Heart right ventricle (tissue), 16 donors: Measurements from ENCODE around the gene PCDHGC4. TPM values are rescaled to one million over a fixed set of nuclear protein-coding genes. Genes with fewer than 3 reads are reported as not detected.
A peak's percentile ranks its signal among the peaks of the same experiment; 100 is the strongest.

Experiments used
- ATAC-seq, 8 donors: fragments of 200-7000 bp; cut with Tn5 transposase; one replicate each; pipeline ENCODE4 v1.9.1; 2020; ENCODE audit warnings: mild to moderate bottlenecking in 8 of 8, moderate library complexity in 8 of 8, moderate number of reproducible peaks in 1 of 8
- DNase-seq, 2 donors: peaks; one replicate each; pipeline ENCODE4 v3.0.0-alpha.2; 2020
- H3K27ac ChIP-seq, 10 donors: fragments of 200-600 bp; sonication (generic) in 2 of 10; one replicate each; pipeline versions ENCODE4 v1.5.0 to v1.8.0; 2020 to 2022; ENCODE audit warnings: mild to moderate bottlenecking in 3 of 10
- H3K27me3 ChIP-seq, 7 donors: fragments of 200-600 bp; one replicate each; pipeline ENCODE4 v1.8.0; 2021 to 2022; ENCODE audit warnings: mild to moderate bottlenecking in 2 of 7
- H3K36me3 ChIP-seq, 9 donors: fragments of 200-600 bp; sonication (generic) in 1 of 9; one replicate each; pipeline versions ENCODE4 v1.5.0 to v1.8.0; 2020 to 2022; ENCODE audit warnings: mild to moderate bottlenecking in 2 of 9
- H3K4me1 ChIP-seq, 9 donors: fragments of 200-600 bp; sonication (generic) in 1 of 9; one replicate each; pipeline versions ENCODE4 v1.5.0 to v1.8.0; 2020 to 2022; ENCODE audit warnings: mild to moderate bottlenecking in 4 of 9
- H3K4me3 ChIP-seq, 10 donors: fragments of 200-600 bp; sonication (generic) in 2 of 10; one replicate each; pipeline versions ENCODE4 v1.5.0 to v1.8.0; 2020 to 2022; ENCODE audit warnings: mild to moderate bottlenecking in 7 of 10, moderate library complexity in 2 of 10
- H3K9me3 ChIP-seq, 11 donors: fragments of 200-600 bp in 10 of 11; sonication (generic) in 2 of 11; one replicate each; pipeline versions ENCODE4 v1.5.0 to v1.8.0; 2013 to 2022; ENCODE audit warnings: mild to moderate bottlenecking in 2 of 11, control low read depth in 1 of 11, moderate library complexity in 1 of 11
- WGBS, 2 donors: extraction: QIAGEN DNeasy Blood & Tissue Kit; methylation state at CpG; one replicate each; pipeline ENCODE4 v1.1.7; 2013; ENCODE audit warnings: inconsistent platforms in 1 of 2; 5-methylcytosine and 5-hydroxymethylcytosine counted together
- intact Hi-C, 10 donors: fragments of 100-400 bp; cut with DNase I; formaldehyde crosslinking; loops; one replicate each; pipeline versions ENCODE4 v1.11.1 to v1.14.2; 2022
- polyA plus RNA-seq, 2 donors: library from polyadenylated mRNA; stranded (reverse); fragments of 200-250 nt; gene quantifications; one replicate each; pipeline ENCODE4 v1.2.3, GENCODE V29; 2013
- total RNA-seq, 10 donors: library from RNA; stranded (reverse); fragmentation: NEBNext Ultra II Directional in 3 of 10; extraction: Animal tissue kit (Norgen Biotek cat#: 25700) in 3 of 10; gene quantifications; one replicate each; pipeline versions ENCODE4 v1.2.1 to v1.2.4, GENCODE V29; 2021 to 2023
- TF ChIP-seq, protein P1 (sequence below), 9 donors: fragments of 200-600 bp; sonication (generic) in 2 of 9; IDR thresholded peaks; one replicate each; pipeline versions ENCODE4 v1.5.0 to v1.8.0; 2021 to 2022; ENCODE audit warnings: antibody characterized with exemption in 9 of 9, mild to moderate bottlenecking in 5 of 9, moderate library complexity in 1 of 9
- donor health status: Arrhythmogenic right ventricular cardiomyopathy.
- donor health status: ischemic (EF 13 %, LVEDD 7.1; RV severe dilation, severe dysfunction).
- donor health status: healthy with polysubstance abuse.
- donor health status: DM: no; HTN: yes; CAD: no.
- donor health status: DM: no; HTN: no; CAD: no.
- donor health status: ischemic (EF 25% LVEDD 6.9; RV normal size, moderate dysfunction).
- donor health status: ischemic (EF 25% LVEDD 5.7; RV mildly dilated, moderate dysfunction).
- donor health status: healthy.
- donor health status: DM: yes; HTN: yes; CAD: no.
- donor health status: Ischemic cardiomyopathy.
- donor health status: ischemic (EF 35%, LVEDD 5.7; RV mildly dilated, moderate dysfunction).
- donor health status: nonischemic (EF 11% LVEDD 7.7; RV severe dilation, severe dysfunction).
- donor health status: DM: yes; HTN: yes; CAD: no.
- donor health status: PGD.
- donor health status: ischemic (EF 29% LVEDD 5.4; RV normal size, mild dysfunction).
- donor health status: nonischemic (EF 23%, LVEDD 6.1; RV moderate dilation, normal function).

PCDHGC4 gene
- total and polyA plus RNA-seq, 12 donors: 0.12 to 5.0 (median 3.1) TPM

DNA sequence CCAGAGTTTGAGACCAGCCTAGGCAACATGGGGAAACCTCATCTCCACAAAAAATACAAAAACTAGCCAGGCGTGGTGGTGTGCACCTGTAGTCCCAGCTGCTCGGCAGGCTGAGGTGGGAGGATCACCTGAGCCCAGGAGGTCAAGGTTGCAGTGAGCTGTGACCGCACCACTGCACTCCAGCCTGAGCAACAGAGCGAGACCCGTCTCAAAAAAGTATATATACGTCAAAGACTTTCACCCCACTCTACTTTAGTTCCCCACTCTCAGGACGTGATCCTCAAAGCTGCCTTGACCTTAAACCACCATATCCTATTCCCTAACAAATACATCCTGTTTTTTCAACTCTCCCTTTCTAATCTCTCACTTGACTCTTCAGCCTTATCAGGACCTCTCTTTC, 45.0 kb downstream of the PCDHGC4 start:
- 83 to 93% methylated on average over 7 of the region's 7 CpGs for WGBS, 2 donors
- peaks cover 0 to 98% (median 12%) of the 10 kb centered on the region in 9 donors for H3K36me3 ChIP-seq
- intact Hi-C loops: loop anchor here in 6 of 10 donors (2.0 to 10.0 kb wide), 7 partner anchors 25 to 118 kb away; partner anchors contain the start of genes PCDHGB7 (in 3 of the 6), PCDHGA10 (in 2 of the 6), PCDHGA11 (in 1 of the 6) and PCDHGA12 (in 1 of the 6)

DNA sequence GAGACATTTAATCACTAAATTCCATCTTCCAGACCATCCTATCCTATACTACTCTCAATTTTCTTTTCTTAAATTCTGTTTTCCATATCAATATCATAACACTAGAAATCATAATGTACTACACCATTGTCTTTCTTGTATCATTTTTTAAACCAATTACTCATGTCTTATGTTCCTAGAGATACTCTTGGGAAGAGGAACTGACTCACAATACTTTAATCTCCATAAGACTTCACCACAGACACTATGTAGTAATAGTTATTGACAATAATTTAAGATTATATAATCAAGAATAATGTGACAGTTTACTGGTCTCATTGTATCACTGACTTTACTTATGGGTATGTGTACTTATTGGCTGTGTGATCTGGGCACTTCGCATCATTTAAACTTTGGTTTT, 47.9 kb downstream of the PCDHGC4 start:
- Histone ChIP-seq H3K36me3 (peaks cover 0 to 90% (median 0%) of the 10 kb centered on the region in 9 donors), H3K4me3 (no peak overlapping the region), H3K9me3 (no peaks in the 10 kb centered on the region), H3K27me3 (no peaks in the 10 kb centered on the region), H3K4me1 (peaks cover 4 to 37% (median 29%) of the 10 kb centered on the region in 9 donors), H3K27ac (no peak overlapping the region)
- DNase-seq: no peak
- intact Hi-C loops: no loop called here
- TF ChIP-seq, protein P1, sequence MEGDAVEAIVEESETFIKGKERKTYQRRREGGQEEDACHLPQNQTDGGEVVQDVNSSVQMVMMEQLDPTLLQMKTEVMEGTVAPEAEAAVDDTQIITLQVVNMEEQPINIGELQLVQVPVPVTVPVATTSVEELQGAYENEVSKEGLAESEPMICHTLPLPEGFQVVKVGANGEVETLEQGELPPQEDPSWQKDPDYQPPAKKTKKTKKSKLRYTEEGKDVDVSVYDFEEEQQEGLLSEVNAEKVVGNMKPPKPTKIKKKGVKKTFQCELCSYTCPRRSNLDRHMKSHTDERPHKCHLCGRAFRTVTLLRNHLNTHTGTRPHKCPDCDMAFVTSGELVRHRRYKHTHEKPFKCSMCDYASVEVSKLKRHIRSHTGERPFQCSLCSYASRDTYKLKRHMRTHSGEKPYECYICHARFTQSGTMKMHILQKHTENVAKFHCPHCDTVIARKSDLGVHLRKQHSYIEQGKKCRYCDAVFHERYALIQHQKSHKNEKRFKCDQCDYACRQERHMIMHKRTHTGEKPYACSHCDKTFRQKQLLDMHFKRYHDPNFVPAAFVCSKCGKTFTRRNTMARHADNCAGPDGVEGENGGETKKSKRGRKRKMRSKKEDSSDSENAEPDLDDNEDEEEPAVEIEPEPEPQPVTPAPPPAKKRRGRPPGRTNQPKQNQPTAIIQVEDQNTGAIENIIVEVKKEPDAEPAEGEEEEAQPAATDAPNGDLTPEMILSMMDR (IDR thresholded peaks at IDR 0.05): no peak
- WGBS, 2 donors: 97 to 98% methylated on average over 1 of the region's 1 CpG
- no peak for ATAC-seq

More for the DNA sequence above, 45.0 kb downstream of the PCDHGC4 start:
- TF ChIP-seq, protein P1 (IDR thresholded peaks at IDR 0.05): no peak
- peak overlapping the region in 9 of 10 donors; percentile 46 to 91 (median 86) for H3K27ac ChIP-seq
- H3K4me1 ChIP-seq: peaks cover 4 to 45% (median 37%) of the 10 kb centered on the region in 9 donors
- ATAC-seq (no peak), DNase-seq (no peak)
- no peak overlapping the region for H3K4me3 ChIP-seq
- no peaks in the 10 kb centered on the region for H3K9me3 ChIP-seq
- no peaks in the 10 kb centered on the region for H3K27me3 ChIP-seq

DNA sequence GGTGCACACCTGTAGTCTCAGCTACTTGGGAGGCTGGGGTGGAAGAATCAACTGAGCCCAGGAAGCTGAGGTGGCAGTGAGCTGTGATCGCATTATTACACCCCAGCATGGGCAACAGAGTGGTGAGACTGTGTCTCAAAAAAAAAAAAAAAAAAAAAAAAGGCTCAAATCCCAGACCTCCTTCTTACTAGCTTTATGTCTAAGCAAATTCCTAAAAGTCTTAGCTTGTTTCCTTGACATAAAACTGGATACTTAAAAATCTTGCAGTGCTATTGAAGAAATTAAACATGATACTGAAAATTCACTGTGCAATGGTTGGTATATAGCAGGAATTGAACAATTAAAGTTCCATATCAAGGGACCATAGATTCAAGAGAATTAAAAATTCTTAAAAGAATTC, 49.1 kb downstream of the PCDHGC4 start:
- 100% methylated on average over 1 of the region's 1 CpG for WGBS, 2 donors

DNA sequence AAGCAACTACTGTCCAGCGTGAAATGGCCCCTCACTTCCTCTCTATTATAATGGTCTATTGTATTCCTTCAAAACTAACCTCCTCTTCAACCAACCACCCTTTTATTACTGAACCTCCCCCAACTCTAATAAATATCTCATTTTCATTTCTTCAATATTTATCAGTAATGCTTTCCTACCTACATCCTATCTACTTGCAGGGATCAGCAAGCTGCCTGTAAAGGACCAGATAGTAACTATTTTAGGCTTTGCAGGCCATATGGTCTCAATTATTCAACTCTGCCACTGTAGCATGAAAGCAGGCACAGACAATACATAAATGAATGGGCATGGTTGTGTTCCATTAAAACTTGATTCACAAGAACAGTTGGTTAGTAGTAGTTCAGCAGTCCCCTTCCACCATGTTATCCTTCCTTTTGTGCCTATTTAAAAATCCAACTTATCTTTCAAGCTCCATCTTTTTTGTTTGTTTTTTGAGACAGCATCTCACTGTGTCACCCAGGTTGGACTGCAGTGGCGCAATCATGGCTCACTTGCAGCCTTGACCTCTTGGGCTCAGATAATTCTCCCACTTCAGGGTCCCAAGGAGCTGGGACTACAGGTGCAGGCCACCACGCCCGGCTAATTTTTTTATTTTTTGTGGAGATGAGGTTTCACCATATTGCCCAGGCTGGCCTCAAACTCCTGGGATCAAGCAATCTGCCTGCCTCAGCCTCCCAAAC, 49.8 kb downstream of the PCDHGC4 start:
- WGBS, 2 donors: 95 to 96% methylated on average over 4 of the region's 4 CpGs
- no peak overlapping the region for H3K4me3 ChIP-seq
- H3K9me3 ChIP-seq: no peaks in the 10 kb centered on the region
- no peak overlapping the region for H3K27ac ChIP-seq
- H3K4me1 ChIP-seq: peaks cover 0 to 19% (median 10%) of the 10 kb centered on the region in 9 donors
- ATAC-seq: no peak
- intact Hi-C loops: no loop called here
- TF ChIP-seq, protein P1 (IDR thresholded peaks at IDR 0.05): no peak
- DNase-seq: no peak
- peaks cover 0 to 77% (median 0%) of the 10 kb centered on the region in 9 donors for H3K36me3 ChIP-seq
- no peaks in the 10 kb centered on the region for H3K27me3 ChIP-seq

More for the DNA sequence above, 49.1 kb downstream of the PCDHGC4 start:
- Histone ChIP-seq H3K4me1 (peaks cover 4 to 27% (median 18%) of the 10 kb centered on the region in 9 donors), H3K4me3 (no peak overlapping the region), H3K27me3 (no peaks in the 10 kb centered on the region), H3K9me3 (no peaks in the 10 kb centered on the region), H3K27ac (no peak overlapping the region), H3K36me3 (peaks cover 0 to 78% (median 0%) of the 10 kb centered on the region in 9 donors)
- intact Hi-C loops: no loop called here
- TF ChIP-seq, protein P1 (IDR thresholded peaks at IDR 0.05): no peak
- ATAC-seq (no peak), DNase-seq (no peak)

Other genes with a start within 250 kb of the PCDHGC4 start
- 10 to 100 TPM in 2 of 10 donors, 1 to 10 TPM in 8; 3.3 to 10.5 (median 5.2) TPM for gene PCDHB15, start 239.6 kb upstream of the PCDHGC4 start, total RNA-seq
- 1 to 10 TPM; 2.3 to 3.4 TPM for gene PCDHB15, start 239.6 kb upstream of the PCDHGC4 start, polyA plus RNA-seq
- under 1 TPM in 2 of 10 donors, not detected in 8; 0.28 TPM for gene SLC25A2, start 181.0 kb upstream of the PCDHGC4 start, total RNA-seq
- gene SLC25A2, start 181.0 kb upstream of the PCDHGC4 start, polyA plus RNA-seq: under 1 TPM in 1 of 2 donors, not detected in 1; 0.22 TPM
- 100 to 1,000 TPM in 8 of 10 donors, 10 to 100 TPM in 2; 93.4 to 111 (median 107) TPM for gene TAF7, start 164.2 kb upstream of the PCDHGC4 start, total RNA-seq
- 10 to 100 TPM; 33.1 to 89.9 TPM for gene TAF7, start 164.2 kb upstream of the PCDHGC4 start, polyA plus RNA-seq
- gene PCDHGA1, start 154.5 kb upstream of the PCDHGC4 start, total RNA-seq: 1 to 10 TPM; 2.1 to 5.0 (median 2.8) TPM
- gene PCDHGA1, start 154.5 kb upstream of the PCDHGC4 start, polyA plus RNA-seq: 1 to 10 TPM in 1 of 2 donors, under 1 TPM in 1; 0.57 to 1.5 TPM
- 10 to 100 TPM in 6 of 10 donors, 1 to 10 TPM in 4; 7.0 to 15.3 (median 12.2) TPM for gene PCDHGA2, start 146.3 kb upstream of the PCDHGC4 start, total RNA-seq
- gene PCDHGA2, start 146.3 kb upstream of the PCDHGC4 start, polyA plus RNA-seq: 1 to 10 TPM; 1.6 to 2.0 TPM
- 10 to 100 TPM; 10.0 to 21.0 (median 15.2) TPM for gene PCDHGA3, start 141.2 kb upstream of the PCDHGC4 start, total RNA-seq
- gene PCDHGA3, start 141.2 kb upstream of the PCDHGC4 start, polyA plus RNA-seq: 1 to 10 TPM; 1.3 to 7.5 TPM
- 10 to 100 TPM in 3 of 10 donors, 1 to 10 TPM in 7; 5.2 to 13.2 (median 9.0) TPM for gene PCDHGB1, start 134.9 kb upstream of the PCDHGC4 start, total RNA-seq
- 1 to 10 TPM in 1 of 2 donors, under 1 TPM in 1; 0.19 to 7.2 TPM for gene PCDHGB1, start 134.9 kb upstream of the PCDHGC4 start, polyA plus RNA-seq
- 10 to 100 TPM in 8 of 10 donors, 1 to 10 TPM in 2; 7.4 to 16.0 (median 10.5) TPM for gene PCDHGA4, start 130.0 kb upstream of the PCDHGC4 start, total RNA-seq
- 1 to 10 TPM in 1 of 2 donors, under 1 TPM in 1; 0.70 to 4.8 TPM for gene PCDHGA4, start 130.0 kb upstream of the PCDHGC4 start, polyA plus RNA-seq
- 10 to 100 TPM in 7 of 10 donors, 1 to 10 TPM in 3; 8.2 to 17.0 (median 11.5) TPM for gene PCDHGB2, start 125.0 kb upstream of the PCDHGC4 start, total RNA-seq
- gene PCDHGB2, start 125.0 kb upstream of the PCDHGC4 start, polyA plus RNA-seq: 1 to 10 TPM in 1 of 2 donors, under 1 TPM in 1; 0.64 to 5.2 TPM
- 1 to 10 TPM; 5.5 to 9.7 (median 7.1) TPM for gene PCDHGA5, start 120.9 kb upstream of the PCDHGC4 start, total RNA-seq
- 1 to 10 TPM in 1 of 2 donors, under 1 TPM in 1; 0.59 to 5.3 TPM for gene PCDHGA5, start 120.9 kb upstream of the PCDHGC4 start, polyA plus RNA-seq
- gene PCDHGB3, start 114.8 kb upstream of the PCDHGC4 start, total RNA-seq: 10 to 100 TPM in 3 of 10 donors, 1 to 10 TPM in 7; 7.0 to 14.0 (median 9.3) TPM
- gene PCDHGB3, start 114.8 kb upstream of the PCDHGC4 start, polyA plus RNA-seq: 1 to 10 TPM in 1 of 2 donors, under 1 TPM in 1; 0.39 to 5.1 TPM
- 10 to 100 TPM in 1 of 10 donors, 1 to 10 TPM in 9; 5.4 to 10.6 (median 8.1) TPM for gene PCDHGA6, start 111.1 kb upstream of the PCDHGC4 start, total RNA-seq
- gene PCDHGA6, start 111.1 kb upstream of the PCDHGC4 start, polyA plus RNA-seq: 1 to 10 TPM; 1.2 to 9.4 TPM
- 10 to 100 TPM in 1 of 10 donors, 1 to 10 TPM in 9; 5.9 to 11.5 (median 8.1) TPM for gene PCDHGA7, start 102.3 kb upstream of the PCDHGC4 start, total RNA-seq
- 1 to 10 TPM in 1 of 2 donors, under 1 TPM in 1; 0.54 to 6.4 TPM for gene PCDHGA7, start 102.3 kb upstream of the PCDHGC4 start, polyA plus RNA-seq
- 10 to 100 TPM in 1 of 10 donors, 1 to 10 TPM in 9; 5.1 to 10.9 (median 7.3) TPM for gene PCDHGB4, start 97.3 kb upstream of the PCDHGC4 start, total RNA-seq
- gene PCDHGB4, start 97.3 kb upstream of the PCDHGC4 start, polyA plus RNA-seq: 1 to 10 TPM in 1 of 2 donors, under 1 TPM in 1; 0.96 to 3.3 TPM
- 10 to 100 TPM in 1 of 10 donors, 1 to 10 TPM in 9; 7.2 to 11.2 (median 8.7) TPM for gene PCDHGA8, start 92.4 kb upstream of the PCDHGC4 start, total RNA-seq
- gene PCDHGA8, start 92.4 kb upstream of the PCDHGC4 start, polyA plus RNA-seq: 1 to 10 TPM in 1 of 2 donors, under 1 TPM in 1; 0.28 to 3.7 TPM
- 10 to 100 TPM in 2 of 10 donors, 1 to 10 TPM in 8; 6.6 to 12.1 (median 8.2) TPM for gene PCDHGB5, start 87.1 kb upstream of the PCDHGC4 start, total RNA-seq
- gene PCDHGB5, start 87.1 kb upstream of the PCDHGC4 start, polyA plus RNA-seq: 1 to 10 TPM; 1.6 to 3.8 TPM
- 1 to 10 TPM; 4.0 to 8.3 (median 6.0) TPM for gene PCDHGA9, start 82.3 kb upstream of the PCDHGC4 start, total RNA-seq
- gene PCDHGA9, start 82.3 kb upstream of the PCDHGC4 start, polyA plus RNA-seq: 1 to 10 TPM in 1 of 2 donors, under 1 TPM in 1; 0.55 to 7.1 TPM
- 10 to 100 TPM in 1 of 10 donors, 1 to 10 TPM in 9; 4.6 to 10.2 (median 6.6) TPM for gene PCDHGB6, start 77.0 kb upstream of the PCDHGC4 start, total RNA-seq
- 1 to 10 TPM; 1.1 to 5.8 TPM for gene PCDHGB6, start 77.0 kb upstream of the PCDHGC4 start, polyA plus RNA-seq
- gene PCDHGA10, start 72.0 kb upstream of the PCDHGC4 start, total RNA-seq: 1 to 10 TPM; 4.3 to 7.8 (median 6.7) TPM
- 1 to 10 TPM in 1 of 2 donors, under 1 TPM in 1; 0.52 to 3.4 TPM for gene PCDHGA10, start 72.0 kb upstream of the PCDHGC4 start, polyA plus RNA-seq
- gene PCDHGB7, start 67.4 kb upstream of the PCDHGC4 start, total RNA-seq: 10 to 100 TPM in 8 of 10 donors, 1 to 10 TPM in 2; 5.9 to 12.6 (median 10.5) TPM
- gene PCDHGB7, start 67.4 kb upstream of the PCDHGC4 start, polyA plus RNA-seq: 1 to 10 TPM; 1.9 to 5.6 TPM
- gene PCDHGA11, start 64.0 kb upstream of the PCDHGC4 start, total RNA-seq: 1 to 10 TPM; 3.3 to 8.5 (median 5.4) TPM
- gene PCDHGA11, start 64.0 kb upstream of the PCDHGC4 start, polyA plus RNA-seq: 1 to 10 TPM in 1 of 2 donors, under 1 TPM in 1; 0.74 to 7.2 TPM
- gene PCDHGA12, start 54.5 kb upstream of the PCDHGC4 start, total RNA-seq: 1 to 10 TPM; 5.4 to 9.2 (median 6.1) TPM
- gene PCDHGA12, start 54.5 kb upstream of the PCDHGC4 start, polyA plus RNA-seq: 1 to 10 TPM; 1.6 to 5.3 TPM
- 10 to 100 TPM; 12.8 to 19.5 (median 15.9) TPM for gene PCDHGC3, start 9.1 kb upstream of the PCDHGC4 start, total RNA-seq
- gene PCDHGC3, start 9.1 kb upstream of the PCDHGC4 start, polyA plus RNA-seq: 10 to 100 TPM; 43.4 to 48.6 TPM
- gene PCDHGC5, start 4.1 kb downstream of the PCDHGC4 start, total RNA-seq: 1 to 10 TPM; 2.2 to 4.9 (median 3.3) TPM
- gene PCDHGC5, start 4.1 kb downstream of the PCDHGC4 start, polyA plus RNA-seq: 10 to 100 TPM in 1 of 2 donors, under 1 TPM in 1; 0.38 to 10.2 TPM
- 10 to 100 TPM; 27.3 to 93.2 (median 46.9) TPM for gene DIAPH1, start 134.0 kb downstream of the PCDHGC4 start, total RNA-seq
- 10 to 100 TPM; 28.4 to 48.6 TPM for gene DIAPH1, start 134.0 kb downstream of the PCDHGC4 start, polyA plus RNA-seq
- 10 to 100 TPM; 30.9 to 43.0 (median 32.7) TPM for gene HDAC3, start 151.8 kb downstream of the PCDHGC4 start, total RNA-seq
- 10 to 100 TPM; 27.7 to 38.2 TPM for gene HDAC3, start 151.8 kb downstream of the PCDHGC4 start, polyA plus RNA-seq
- 1 to 10 TPM in 2 of 10 donors, under 1 TPM in 8; 0.33 to 1.3 (median 0.51) TPM for gene RELL2, start 152.0 kb downstream of the PCDHGC4 start, total RNA-seq
- gene RELL2, start 152.0 kb downstream of the PCDHGC4 start, polyA plus RNA-seq: 1 to 10 TPM; 2.6 to 3.2 TPM
- 1 to 10 TPM; 1.2 to 6.5 (median 2.6) TPM for gene FCHSD1, start 166.4 kb downstream of the PCDHGC4 start, total RNA-seq
- 1 to 10 TPM; 2.9 to 6.8 TPM for gene FCHSD1, start 166.4 kb downstream of the PCDHGC4 start, polyA plus RNA-seq
- gene ARAP3, start 197.2 kb downstream of the PCDHGC4 start, total RNA-seq: 10 to 100 TPM; 10.8 to 21.9 (median 13.4) TPM
- 10 to 100 TPM; 13.7 to 27.3 TPM for gene ARAP3, start 197.2 kb downstream of the PCDHGC4 start, polyA plus RNA-seq